ENCODE results near the gene DOCK7.

DNA sequence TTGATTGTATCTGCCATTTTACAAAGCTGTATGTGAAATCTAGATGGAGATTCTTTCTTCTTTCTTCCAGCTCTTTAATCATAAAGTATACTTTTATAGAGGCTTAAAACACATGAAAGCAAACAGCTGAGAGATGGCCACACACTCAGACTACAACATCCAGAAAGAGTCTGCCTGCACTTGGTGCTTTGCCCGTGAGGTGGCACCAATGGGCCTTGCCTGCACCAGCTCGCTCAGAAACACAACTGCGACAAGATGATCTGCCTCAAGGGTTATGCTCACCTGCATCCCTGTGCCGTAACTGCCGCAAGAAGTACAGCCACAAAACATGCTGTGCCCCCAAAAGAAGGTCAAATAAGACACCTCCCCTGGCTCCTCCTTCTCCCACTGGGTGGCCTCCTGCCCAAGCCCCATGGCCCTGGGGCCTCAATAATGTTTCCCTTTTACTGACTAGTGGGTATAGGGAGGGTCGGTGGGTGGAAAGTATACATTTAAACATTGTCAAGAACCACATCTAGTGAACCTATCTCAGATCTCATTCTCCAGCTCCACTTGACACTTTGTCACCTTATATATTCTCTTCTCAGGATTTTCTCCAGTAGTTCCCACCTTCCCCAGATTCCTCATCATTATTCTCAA lies 157.6 kb downstream of the DOCK7 start:
- TF ChIP-seq, protein P1, sequence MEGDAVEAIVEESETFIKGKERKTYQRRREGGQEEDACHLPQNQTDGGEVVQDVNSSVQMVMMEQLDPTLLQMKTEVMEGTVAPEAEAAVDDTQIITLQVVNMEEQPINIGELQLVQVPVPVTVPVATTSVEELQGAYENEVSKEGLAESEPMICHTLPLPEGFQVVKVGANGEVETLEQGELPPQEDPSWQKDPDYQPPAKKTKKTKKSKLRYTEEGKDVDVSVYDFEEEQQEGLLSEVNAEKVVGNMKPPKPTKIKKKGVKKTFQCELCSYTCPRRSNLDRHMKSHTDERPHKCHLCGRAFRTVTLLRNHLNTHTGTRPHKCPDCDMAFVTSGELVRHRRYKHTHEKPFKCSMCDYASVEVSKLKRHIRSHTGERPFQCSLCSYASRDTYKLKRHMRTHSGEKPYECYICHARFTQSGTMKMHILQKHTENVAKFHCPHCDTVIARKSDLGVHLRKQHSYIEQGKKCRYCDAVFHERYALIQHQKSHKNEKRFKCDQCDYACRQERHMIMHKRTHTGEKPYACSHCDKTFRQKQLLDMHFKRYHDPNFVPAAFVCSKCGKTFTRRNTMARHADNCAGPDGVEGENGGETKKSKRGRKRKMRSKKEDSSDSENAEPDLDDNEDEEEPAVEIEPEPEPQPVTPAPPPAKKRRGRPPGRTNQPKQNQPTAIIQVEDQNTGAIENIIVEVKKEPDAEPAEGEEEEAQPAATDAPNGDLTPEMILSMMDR (conservative IDR thresholded peaks at IDR 0.05; ENCODE audit: low read length), result no peak; the same call in 1 of the 2 replicates
- TF ChIP-seq EZH2phosphoT487 (IDR thresholded peaks at IDR 0.05; ENCODE audit: borderline replicate concordance), result no peak
